Measurements from ENCODE around the gene INS.
A peak's percentile ranks its signal among the peaks of the same experiment; 100 is the strongest.

Gene INS

DNA sequence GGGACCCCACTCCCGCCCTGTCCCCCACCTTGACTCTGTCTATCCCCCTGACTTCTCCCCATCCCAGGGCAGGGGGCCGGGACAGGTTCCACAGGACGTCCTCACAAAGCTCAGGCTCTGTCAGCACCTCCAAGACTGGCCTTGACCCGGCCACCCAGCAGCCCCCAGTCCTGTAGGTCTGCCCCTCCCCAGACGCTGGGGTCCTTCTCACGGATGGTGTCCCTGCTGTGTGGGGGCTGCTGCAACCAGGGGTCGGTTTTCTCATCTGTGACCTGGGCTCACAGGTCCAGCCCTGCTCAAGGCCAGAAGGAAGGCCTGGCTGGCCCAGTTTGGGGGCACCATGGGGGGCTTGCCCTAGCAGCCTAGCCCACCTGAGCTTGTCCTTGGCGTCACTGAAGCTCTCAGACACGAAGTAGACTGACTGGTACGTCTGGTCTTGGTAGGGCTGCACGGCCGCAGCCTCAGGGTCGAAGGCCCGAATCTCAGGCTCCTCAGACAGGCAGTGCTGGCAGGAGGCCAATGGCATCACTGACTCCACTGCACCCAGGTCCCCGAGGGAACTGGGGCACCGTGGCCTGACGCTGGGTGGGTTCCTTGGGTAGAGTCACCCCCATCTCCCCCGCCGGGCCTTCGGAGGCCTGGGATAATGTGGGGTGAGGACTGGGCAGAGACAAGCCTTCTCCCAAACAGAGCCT lies 4.0 kb upstream of the INS start:
- DNase-seq (ENCODE audit: low spot score) = no peak

DNA sequence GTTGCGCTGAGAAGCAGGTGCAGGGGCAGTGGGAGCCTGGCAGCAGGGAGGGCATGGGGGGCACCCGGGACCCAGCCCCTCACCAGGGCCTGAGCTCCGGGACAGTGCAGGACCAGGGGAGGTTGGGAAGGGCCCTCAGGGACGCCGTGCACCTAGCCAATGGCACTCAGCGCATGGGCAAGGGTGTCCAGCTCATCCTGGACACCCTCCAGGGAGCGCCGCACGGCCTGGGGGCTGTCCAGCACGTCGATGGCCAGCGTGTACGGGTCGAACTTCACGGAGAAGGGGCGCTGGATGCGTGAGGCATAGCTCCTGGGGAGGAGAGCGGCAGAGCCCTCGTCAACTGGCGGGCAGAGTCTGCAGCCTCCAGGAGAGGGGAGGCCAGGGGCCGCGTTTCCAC lies 3.1 kb upstream of the INS start:
- no peak for DNase-seq (ENCODE audit: low spot score)

DNA sequence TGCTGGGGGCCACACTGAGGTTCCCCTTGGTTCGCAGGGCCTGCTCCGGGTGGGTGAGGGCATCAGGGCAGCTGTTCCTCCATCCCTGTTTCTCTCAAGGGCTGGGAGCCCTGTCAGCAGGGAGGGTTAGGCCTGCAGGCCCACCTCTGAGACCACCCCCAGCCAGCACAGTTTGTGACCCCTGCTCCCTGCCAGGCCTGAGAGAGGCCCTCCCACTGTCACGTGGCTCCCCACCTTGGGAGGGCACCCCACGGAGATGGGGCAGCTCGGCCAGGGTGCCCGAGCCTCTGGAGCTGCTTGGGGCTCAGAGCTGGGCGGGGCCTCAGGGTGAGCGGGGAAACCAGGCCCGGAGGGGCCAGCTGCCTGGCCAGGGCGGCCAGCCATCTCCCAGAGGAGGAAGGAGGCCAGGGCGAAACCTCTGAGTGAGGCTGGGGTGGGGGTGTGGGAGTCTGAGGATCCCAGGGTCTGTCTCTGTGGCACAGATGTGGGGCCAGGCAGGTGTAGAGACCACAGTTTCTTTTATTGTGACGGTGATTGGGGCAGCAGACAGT lies 2.5 kb upstream of the INS start:
- no peak for DNase-seq (ENCODE audit: low spot score)

DNA sequence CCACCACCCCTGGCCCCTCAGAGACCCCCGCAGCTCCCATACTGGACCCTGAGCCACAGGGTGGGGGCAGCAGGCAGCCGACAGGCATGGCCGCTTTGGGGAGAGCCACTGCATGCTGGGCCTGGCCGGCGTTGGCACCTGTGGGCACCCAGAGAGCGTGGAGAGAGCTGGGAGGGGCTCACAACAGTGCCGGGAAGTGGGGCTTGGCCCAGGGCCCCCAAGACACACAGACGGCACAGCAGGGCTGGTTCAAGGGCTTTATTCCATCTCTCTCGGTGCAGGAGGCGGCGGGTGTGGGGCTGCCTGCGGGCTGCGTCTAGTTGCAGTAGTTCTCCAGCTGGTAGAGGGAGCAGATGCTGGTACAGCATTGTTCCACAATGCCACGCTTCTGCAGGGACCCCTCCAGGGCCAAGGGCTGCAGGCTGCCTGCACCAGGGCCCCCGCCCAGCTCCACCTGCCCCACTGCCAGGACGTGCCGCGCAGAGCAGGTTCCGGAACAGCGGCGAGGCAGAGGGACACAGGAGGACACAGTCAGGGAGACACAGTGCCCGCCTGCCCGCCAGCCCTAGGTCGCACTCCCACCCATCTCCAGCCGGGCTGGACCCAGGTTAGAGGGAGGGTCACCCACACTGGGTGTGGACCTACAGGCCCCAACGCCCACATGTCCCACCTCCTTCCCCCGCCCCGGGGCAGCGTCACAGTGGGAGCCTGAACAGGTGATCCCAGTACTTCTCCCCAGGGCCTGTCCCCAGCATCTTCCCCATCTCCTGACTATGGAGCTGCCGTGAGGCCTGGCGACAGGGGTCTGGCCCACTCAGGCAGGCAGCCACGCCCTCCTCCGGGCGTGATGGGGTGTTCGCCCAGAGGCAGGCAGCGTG lies 1.2 kb downstream of the INS start:
- DNase-seq (ENCODE audit: low spot score) = no peak

DNA sequence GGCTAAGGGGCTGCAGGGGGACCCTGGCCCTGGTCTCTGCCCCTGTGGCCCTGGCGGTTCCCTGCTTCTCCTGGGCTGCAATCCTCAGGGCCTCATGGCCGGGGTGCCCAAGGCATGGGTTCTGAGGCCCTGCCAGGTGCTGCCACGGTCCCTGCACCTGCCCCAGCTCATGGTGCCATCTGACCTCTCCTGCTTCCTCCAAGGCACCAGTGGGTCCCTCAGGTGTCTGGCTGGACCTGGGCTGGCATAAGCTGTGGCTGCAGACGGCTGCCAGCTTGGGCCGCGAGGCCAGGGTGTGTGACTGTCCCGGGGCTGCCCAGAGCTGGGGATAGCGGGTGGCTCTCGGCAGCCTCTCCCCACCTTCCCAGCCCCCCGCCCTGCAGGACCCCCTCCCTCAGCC lies 2.0 kb downstream of the INS start:
- no peak for DNase-seq (ENCODE audit: low spot score)

DNA sequence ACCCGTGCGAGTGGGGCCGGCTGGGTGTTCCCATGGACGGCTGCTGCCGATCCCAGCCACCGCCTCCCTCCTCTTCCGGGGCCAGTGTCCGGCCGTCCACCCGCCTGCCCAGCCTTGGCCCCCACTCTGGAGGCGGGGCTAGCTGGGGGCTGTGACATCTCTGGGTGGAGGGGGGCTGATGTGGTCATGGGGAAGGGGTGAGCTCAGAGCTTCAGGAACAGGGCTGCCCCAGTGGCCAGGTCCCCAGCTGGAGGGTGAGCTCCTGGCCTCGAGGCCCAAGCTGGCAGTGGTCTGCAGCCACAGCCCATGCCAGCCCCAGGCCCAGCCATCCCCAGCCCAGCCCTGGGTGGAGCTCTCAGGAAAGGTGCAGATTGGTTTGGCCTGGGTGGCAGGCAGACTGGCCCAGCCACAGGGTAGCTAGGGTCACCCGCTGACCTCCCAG lies 2.7 kb downstream of the INS start:
- no peak for DNase-seq (ENCODE audit: low spot score)

DNA sequence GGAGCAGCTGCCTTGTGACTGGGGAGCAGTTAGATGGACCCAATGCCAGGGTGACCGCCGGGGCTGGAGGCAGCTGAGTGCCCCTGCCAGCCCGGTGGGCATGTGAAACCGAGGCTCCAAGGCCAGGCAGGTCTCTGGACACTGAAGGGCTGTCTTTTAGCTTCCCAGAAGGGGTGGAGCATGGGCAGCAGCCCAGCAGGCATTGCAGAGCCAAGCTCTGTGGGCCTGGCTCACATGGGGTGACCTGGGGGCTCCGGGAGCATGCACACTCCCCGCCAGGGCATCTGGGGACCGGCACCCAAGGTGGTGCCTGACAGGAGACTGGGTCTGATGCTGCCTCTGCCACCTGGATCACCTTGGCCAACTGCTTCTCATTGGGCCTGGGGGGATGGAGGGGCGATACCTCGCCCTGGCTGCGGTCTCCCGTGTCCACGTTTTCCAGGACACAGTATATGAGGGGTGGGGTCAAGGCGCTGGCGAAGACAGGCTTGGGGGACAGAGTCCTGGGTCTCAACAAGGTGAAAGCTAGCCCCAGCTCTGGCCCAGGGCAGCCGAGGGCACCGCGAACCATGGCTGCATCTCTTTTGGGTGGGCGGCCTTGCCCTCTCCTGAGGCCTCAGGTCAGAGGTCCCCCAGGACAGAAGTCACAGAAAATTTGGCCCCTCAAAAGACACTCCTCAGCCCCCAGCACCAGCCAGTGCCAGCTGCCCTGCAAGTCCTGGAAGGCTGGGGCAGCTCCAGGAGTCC lies 3.5 kb downstream of the INS start:
- no peak for DNase-seq (ENCODE audit: low spot score)

DNA sequence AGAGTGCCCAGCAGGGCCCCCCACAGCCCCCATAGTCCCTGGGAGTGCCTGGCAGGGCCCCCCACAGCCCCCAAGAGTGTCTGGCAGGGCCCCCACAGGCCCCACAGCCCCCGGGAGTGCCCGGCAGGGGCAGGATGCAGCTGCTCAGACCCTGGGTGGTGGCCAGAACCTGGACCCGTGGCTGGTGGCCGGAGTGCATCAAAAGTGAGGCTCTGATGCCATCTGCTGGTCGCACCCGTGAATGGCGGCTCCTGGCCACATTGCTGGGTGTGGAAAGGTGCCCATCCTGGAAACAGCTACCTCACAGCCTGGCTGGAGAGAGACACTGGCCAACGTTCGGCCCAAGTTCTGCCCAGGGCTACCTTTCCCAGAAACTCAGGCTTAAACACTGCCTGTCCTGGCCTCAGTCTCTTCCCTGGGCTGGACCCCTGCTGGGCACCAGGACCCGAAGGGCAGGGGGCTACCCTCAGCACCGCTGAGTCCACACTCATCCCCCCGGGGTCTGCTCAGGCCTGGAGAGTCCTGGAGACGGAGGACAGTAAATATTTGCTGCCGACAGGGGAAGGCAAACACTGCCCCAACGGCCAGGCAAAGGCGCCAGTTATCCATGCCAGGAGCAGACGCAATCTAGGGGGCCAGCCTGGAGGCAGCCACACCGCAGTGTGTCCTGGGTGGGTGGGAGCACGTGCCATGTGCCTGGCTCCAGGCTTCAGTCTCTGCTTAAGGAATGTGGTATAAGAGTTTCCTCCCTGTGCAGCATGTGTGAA lies 4.4 kb downstream of the INS start:
- peak; percentile 69 for DNase-seq (ENCODE audit: low spot score)

DNA sequence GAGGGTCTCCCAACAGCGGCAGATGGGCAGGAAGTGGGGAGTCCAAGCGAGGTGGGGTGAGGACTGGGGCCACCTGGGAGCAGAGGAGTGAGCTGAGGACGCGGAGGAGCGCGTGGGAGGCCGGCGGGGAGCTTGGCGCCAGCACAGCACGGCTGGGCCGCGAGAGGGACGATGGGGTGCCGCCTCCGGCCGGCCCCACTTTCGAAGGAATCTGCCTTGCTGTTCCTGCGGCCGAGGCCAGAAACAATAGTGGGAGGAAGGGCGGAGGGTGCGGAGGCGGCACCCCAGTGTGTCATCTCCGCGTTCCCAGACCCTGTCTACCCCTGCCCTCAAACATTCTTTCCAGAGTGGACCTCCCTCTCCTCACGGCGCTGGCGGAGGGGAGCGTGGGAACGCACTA lies 5.5 kb downstream of the INS start:
- DNase-seq (ENCODE audit: low spot score) = no peak

DNA sequence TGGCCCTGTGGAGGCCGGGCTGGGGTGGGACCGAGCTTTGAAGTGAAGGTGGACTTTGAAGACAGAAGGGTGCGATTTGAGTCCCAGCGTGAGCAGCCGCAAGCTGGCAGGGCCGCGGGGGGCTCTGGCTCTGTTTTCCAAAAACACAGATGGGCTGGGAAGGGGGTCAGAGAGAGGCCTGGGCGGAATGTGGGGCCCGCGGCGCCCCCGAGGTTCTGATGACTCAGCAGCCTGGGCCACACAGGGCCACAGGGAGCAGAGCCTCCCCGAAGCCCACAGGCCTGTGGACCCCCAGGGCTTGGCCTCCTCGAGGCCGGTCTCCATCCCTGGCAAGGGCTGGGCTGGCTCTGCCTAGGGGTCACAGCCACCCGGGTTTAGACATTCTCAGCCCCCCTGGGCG lies 6.1 kb downstream of the INS start:
- no peak for DNase-seq (ENCODE audit: low spot score)

DNA sequence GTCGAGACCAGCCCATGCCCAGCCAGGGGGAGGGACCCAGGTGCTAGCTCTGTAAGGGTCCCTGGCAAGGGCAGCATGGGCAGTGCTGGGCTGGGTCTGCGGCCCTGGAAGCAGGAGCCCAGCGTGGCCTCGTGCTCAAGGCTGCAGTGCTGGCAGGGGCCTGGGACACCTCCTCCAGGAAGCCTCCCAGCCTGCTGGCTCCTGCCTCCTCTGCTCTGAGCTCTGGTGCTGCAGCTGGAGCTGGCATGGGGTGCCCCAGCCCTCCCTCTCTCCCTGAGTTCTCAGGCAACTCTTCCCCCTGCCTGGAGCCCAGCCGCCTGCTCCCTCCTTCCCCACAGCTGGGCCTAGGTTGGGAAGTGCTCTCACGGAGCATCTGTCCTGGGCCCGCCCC lies 6.8 kb downstream of the INS start:
- DNase-seq (ENCODE audit: low spot score) = no peak

DNA sequence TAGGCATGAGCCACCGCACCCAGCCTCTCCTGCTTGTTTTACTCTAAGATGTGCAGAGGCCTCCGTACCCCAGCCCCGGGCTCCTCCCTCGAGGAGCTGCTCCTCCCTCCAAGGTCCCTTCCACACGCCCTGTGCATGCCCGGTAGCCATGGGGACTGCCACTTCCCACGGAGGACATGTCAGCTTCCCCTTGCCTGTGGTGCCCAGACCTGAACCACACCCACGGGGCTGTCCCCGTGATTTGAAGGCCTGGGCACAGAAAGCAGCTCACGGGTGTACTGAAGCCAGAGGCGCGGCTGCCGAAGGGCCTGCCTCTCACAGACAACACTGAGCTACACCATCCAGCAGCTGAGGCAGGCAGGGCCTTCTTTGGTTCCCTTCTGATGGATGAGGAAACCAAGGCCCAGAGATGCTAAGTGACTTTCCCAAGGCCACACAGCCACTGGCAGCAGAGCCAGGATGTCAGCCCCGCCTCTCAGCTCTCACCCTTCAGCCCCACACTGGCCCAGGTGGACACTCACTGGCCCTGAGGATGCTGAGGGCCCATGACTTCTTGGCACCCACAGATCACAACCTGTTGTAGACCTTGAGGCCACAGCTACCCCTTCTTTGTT lies 7.3 kb downstream of the INS start:
- no peak for DNase-seq (ENCODE audit: low spot score)

DNA sequence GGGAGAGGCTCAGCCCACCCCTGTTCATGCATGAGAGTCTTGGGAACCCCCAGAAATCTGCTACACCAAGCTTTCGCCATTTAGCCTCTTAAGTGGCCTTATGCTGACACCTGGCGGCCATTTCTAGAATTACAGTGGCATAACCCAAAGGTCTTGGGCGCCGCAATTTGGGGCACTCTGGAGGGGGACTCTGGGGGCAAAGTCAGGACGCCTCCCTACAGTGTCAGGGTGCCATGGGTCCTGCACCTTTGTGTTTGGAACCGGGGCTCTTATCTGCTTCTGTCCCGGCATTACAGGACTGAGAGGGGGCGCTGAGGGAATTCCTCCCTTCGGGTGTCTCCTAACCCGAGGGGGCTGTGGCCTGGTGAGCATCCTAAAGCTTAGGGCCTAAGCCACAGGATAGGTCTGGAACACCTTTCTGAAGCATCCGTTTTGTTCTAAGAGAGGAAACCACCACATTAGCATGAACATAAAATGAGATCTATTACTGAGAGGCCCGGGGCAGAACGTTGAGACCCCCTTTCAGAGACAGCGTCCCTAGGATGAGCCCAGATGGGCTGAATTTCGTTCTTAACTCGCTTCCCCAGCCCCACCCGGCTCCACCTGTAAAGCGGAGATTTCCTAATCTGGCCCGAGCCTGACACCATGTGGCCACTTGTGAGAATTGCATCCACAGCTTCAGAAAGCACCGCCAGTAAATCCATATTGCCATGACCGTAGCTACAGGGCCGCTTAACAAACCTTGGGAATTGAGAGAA lies 9.3 kb downstream of the INS start:
- peak; percentile 87 for DNase-seq (ENCODE audit: low spot score)

DNA sequence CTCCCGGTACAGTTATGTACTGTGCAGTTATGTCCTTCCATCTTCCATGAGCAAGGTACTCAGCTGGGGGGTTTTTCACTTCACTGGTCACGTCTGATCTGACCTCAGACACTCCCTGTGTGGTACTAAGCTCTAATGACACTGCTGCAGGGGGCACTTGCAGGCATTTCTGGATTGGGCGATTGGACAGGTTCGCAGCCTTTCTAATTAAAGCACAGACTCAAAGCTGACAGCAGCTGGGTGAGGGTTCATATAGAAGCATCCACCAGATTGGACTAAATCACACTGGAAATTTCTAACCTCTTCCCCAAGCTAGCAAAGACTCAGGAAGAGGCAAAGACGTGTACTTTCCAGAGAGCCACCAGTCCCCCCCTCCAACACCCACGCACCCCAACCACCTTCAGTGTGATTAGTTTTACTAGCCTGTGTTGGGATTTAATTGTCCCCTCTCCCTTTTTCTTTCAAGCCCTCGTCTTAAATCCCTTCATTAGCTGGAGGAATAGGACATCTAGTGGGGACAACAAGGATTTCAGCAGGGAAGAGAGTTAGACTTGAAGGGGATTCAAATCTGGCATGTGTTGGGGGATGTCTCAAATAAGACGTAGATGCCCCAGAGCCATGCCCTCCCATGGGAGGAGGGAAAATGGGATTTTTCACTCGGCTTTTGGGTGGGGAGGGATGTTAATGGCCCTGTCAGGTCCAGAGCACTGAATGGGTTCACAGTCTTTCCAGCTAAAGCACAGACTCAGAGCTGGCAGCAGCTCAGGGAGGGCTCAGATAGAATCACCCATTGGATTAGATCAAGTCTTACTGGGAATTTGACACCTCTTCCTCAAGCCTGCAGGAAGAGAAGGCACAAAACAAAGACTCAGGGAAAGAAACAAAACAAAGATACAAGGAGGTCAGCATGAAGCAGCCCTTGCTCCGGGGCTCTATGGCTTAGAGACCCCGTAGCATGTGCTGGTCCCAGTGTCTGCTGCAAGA lies 10.9 kb downstream of the INS start:
- DNase-seq (ENCODE audit: low spot score) = no peak

DNA sequence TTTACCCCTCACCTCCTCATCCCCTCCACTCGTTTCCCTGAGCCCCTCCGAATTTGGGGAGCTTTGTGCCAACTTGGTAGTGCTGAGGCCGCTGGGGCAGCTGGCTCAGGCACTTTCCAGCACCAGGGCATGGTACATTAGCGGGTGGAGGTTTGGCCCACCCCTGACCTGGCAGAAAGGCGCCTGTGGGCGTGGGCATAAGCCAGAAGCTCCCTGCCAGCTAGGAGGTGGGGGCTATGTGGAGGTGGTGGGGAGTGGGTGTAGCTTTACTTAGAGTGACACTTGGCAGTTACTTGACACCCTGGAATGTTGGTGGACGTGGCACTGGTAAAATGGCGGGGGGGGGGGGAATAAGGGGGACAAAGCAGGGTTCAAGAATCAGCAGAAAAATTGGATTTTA lies 11.5 kb downstream of the INS start:
- DNase-seq (ENCODE audit: low spot score) = no peak

DNA sequence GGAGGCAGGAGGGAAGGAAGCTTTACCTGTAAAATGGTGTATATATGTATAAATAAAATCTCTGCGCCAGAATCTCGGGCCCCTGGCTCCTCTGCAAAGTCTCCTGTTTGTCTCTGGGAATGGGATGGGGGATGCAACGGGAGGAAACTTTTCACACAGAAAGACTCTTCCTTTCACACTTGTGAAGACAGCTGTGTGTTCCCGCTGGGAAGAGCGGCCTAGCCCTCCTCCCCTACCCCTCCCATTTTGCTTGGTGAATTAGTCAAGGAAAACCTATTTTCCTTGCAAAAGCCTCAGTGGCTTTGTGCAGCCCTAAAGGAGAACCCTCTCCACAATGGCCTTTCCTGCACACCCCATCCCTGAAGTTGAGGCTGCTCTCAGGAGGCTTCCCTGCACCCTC lies 12.4 kb downstream of the INS start:
- DNase-seq (ENCODE audit: low spot score) = no peak

DNA sequence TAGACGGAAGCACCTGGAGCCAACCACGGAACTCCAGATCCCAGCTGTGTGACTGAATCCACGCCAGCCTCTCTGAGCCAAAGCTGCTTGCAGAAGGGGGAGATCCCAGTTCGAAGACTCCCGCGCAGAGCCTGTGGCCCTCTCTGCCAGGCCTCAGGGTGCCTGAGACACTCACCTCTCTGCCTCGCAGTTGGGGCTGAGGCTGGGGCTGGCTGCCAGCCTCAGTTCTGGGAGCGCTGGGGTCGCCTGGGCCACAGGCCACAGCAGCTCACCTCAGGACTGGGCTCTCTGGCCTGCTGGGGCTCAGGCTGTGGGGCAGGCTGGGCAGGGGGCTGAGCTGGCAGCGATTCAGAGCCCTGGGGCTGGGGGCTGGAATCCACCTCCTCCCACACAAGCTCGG lies 13.6 kb downstream of the INS start:
- DNase-seq (ENCODE audit: low spot score) = no peak

DNA sequence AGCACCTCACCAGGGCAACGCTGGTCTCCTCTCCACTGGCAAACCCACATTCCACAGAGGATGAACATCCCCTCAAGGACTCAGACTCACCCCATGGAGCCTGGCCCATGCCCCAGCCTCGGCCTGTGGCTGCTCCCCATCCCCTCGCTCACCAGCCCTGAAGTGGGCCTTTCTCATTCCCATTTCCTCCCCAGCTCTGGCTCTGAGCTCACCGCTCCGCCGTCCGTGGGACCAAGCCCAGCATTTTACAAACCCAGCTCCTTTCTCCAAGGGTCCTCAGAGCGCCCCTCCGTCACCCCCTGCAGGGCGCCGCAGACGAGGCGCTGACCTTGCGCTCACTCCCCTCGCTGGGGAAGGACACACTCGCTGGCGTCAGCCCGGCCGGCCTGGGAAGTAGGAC lies 15.0 kb downstream of the INS start:
- DNase-seq (ENCODE audit: low spot score) = no peak

DNA sequence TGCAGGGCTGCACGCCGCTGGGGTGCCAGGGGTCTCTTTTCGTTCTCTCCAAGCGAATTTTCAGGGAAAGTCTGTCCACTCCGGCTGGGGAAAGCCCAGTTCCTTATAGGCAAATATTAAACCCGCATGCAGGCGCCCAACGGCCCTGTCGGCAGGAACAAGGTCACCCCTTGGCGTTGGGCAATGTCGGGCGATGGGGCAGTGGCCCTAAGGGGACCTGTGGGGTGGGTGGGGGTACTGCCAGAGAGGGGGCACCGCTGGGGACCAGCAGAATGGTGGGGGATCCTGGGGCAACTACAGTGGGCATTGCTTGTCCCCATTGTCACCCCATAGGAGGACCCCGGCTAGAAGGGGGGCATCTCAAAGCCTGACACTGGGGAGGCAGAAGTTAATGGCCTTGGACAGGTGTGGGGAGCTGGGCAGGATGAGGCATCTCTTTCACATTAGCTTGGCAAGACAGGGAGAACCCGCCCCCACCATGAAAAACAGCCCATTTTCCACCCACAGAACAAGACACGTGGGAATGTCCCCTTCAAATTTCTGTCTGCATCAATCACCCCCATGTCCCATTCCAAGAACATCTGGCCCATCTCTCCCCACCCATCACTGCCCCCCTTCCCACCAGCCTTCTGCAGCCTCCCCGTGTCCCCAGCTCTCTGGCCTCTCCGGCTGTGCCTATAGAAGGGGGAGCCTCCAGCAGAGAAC lies 16.3 kb downstream of the INS start:
- no peak for DNase-seq (ENCODE audit: low spot score)
